OCI-LY1 (cell line): ENCODE results near the gene EIF2B2.

Experiments
- H2AFZ ChIP-seq: fragments of 200-600 bp; sonication (generic), shearing (Covaris generic); 2 replicates; pipeline ENCODE4 v1.6.0; 2014; ENCODE audit warnings: antibody characterized with exemption, mild to moderate bottlenecking, low read length
- H3F3A ChIP-seq: fragments of 200-600 bp; sonication (generic), shearing (Covaris generic); 2 replicates; pipeline ENCODE4 v1.6.0; 2014; ENCODE audit warnings: mild to moderate bottlenecking, antibody characterized with exemption, low read length, moderate library complexity; ENCODE audit not compliant: insufficient read depth
- H3K27ac ChIP-seq: fragments of 200-600 bp; sonication (generic); 2 replicates; pipeline ENCODE4 v1.5.1; 2014; ENCODE audit warnings: low read length, mixed run types, mild to moderate bottlenecking, low read depth; ENCODE audit not compliant: poor library complexity, severe bottlenecking
- H3K27me3 ChIP-seq: fragments of 200-600 bp; sonication (generic); 2 replicates; pipeline ENCODE4 v1.6.0; 2014; ENCODE audit warnings: antibody characterized with exemption, mild to moderate bottlenecking, low read length, moderate library complexity; ENCODE audit not compliant: insufficient read depth
- H3K36me3 ChIP-seq: fragments of 200-600 bp; sonication (generic); 2 replicates; pipeline ENCODE4 v1.6.1; 2014; ENCODE audit warnings: mild to moderate bottlenecking, antibody characterized with exemption, low read length, moderate library complexity, mixed read lengths; ENCODE audit not compliant: insufficient read depth
- H3K4me1 ChIP-seq: fragments of 200-600 bp; sonication (generic); 2 replicates; pipeline ENCODE4 v1.5.1; 2014; ENCODE audit warnings: mild to moderate bottlenecking, low read length, moderate library complexity; ENCODE audit not compliant: insufficient read depth, severe bottlenecking
- H3K4me2 ChIP-seq: fragments of 200-600 bp; sonication (generic), shearing (Covaris generic); 2 replicates; pipeline ENCODE4 v1.6.1; 2014; ENCODE audit warnings: low read length
- H3K4me3 ChIP-seq: fragments of 200-600 bp; sonication (generic); 2 replicates; pipeline ENCODE4 v1.5.1; 2014; ENCODE audit warnings: low read length, low read depth, mild to moderate bottlenecking, mixed read lengths; ENCODE audit not compliant: poor library complexity, severe bottlenecking
- H3K79me2 ChIP-seq: fragments of 200-600 bp; shearing (Covaris generic); 2 replicates; pipeline ENCODE4 v1.6.1; 2016; ENCODE audit warnings: mixed run types, low read length, mixed read lengths; ENCODE audit not compliant: insufficient read depth
- H3K9ac ChIP-seq: fragments of 200-600 bp; sonication (generic), shearing (Covaris generic); 2 replicates; pipeline ENCODE4 v1.6.1; 2014; ENCODE audit warnings: mild to moderate bottlenecking, low read length, mixed read lengths
- H3K9me2 ChIP-seq: fragments of 200-600 bp; sonication (generic), shearing (Covaris generic); 2 replicates; pipeline ENCODE4 v1.6.1; 2014; ENCODE audit warnings: low read depth, mild to moderate bottlenecking, low read length, mixed read lengths
- H3K9me3 ChIP-seq: fragments of 200-600 bp; shearing (Covaris generic); 2 replicates; pipeline ENCODE4 v1.6.1; 2014; ENCODE audit warnings: low read length, mixed read lengths
- H4K20me1 ChIP-seq: fragments of 200-600 bp; sonication (generic), shearing (Covaris generic); 2 replicates; pipeline ENCODE4 v1.6.0; 2016; ENCODE audit warnings: mild to moderate bottlenecking, low read length; ENCODE audit not compliant: insufficient read depth
- EZH2 ChIP-seq: fragments of 200-600 bp; sonication (generic), shearing (Covaris generic); IDR thresholded peaks from 2 replicates; pipeline ENCODE4 v1.8.0; 2017; ENCODE audit warnings: borderline replicate concordance, mixed run types, mild to moderate bottlenecking, antibody characterized with exemption, low read length, moderate library complexity, mixed read lengths
- TF ChIP-seq, protein P1 (sequence below): fragments of 200-600 bp; sonication (generic), shearing (Covaris generic); IDR thresholded peaks from 2 replicates; pipeline ENCODE4 v1.5.1; 2017; ENCODE audit warnings: mild to moderate bottlenecking, antibody characterized with exemption, low read length, moderate library complexity, mixed read lengths

The EIF2B2 gene

DNA sequence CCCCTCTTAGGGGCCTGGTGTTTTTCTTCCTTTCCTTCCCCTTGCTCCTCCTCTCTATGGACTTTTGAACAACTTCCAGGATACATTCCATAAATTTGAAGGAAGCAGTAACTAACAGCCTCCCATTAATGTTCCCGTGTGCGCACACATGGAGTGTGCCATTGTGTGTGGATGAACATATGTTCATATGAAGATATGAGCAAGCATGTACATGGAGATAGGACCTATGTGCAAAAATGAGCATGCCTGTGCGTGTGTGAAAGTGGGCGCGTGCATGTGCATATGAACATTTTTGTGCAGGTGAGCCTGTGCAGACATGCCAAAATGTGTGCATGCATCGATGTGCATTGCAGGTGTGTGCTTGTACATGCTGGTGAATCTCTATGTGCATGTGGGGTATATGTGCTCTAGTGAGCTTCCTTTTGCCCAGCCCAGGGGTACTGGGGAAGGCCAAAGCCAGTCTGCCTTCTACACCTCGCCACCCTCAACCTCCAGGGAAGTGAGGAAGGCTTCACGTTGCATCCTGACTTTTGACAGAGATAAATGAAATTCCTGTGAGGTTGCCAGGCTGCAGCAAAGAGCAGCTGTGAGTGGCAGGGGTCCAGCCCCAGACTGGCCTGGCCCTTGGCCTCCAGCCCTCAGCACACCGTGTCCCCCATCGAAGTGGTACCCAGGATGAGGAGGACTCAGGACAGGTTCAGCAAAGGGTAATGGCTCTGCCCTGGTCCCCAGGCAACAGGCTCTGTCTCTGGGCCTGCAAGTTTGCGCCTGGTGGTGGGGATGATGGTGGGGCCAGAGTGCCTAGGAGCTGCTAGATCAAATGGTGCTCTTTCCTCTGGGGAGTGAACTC, 26.2 kb upstream of the EIF2B2 start:
- H3K4me1 ChIP-seq: no peaks in the 10 kb centered on the region
- no peak for TF ChIP-seq EZH2
- TF ChIP-seq, protein P1, sequence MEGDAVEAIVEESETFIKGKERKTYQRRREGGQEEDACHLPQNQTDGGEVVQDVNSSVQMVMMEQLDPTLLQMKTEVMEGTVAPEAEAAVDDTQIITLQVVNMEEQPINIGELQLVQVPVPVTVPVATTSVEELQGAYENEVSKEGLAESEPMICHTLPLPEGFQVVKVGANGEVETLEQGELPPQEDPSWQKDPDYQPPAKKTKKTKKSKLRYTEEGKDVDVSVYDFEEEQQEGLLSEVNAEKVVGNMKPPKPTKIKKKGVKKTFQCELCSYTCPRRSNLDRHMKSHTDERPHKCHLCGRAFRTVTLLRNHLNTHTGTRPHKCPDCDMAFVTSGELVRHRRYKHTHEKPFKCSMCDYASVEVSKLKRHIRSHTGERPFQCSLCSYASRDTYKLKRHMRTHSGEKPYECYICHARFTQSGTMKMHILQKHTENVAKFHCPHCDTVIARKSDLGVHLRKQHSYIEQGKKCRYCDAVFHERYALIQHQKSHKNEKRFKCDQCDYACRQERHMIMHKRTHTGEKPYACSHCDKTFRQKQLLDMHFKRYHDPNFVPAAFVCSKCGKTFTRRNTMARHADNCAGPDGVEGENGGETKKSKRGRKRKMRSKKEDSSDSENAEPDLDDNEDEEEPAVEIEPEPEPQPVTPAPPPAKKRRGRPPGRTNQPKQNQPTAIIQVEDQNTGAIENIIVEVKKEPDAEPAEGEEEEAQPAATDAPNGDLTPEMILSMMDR: no peak
- H3K9me3 ChIP-seq: no peaks in the 10 kb centered on the region
- H3K79me2 ChIP-seq: no peaks in the 10 kb centered on the region
- no peaks in the 10 kb centered on the region for H3K9me2 ChIP-seq
- no peak overlapping the region for H2AFZ ChIP-seq
- no peaks in the 10 kb centered on the region for H4K20me1 ChIP-seq
- H3K4me3 ChIP-seq: no peak overlapping the region
- peaks cover 6% of the 10 kb centered on the region; the same call in 1 of the 2 replicates for H3K27me3 ChIP-seq
- no peak overlapping the region for H3K4me2 ChIP-seq
- H3K9ac ChIP-seq: no peak overlapping the region
- no peak overlapping the region for H3K27ac ChIP-seq
- H3K36me3 ChIP-seq: no peaks in the 10 kb centered on the region
- H3F3A ChIP-seq: no peaks in the 10 kb centered on the region

DNA sequence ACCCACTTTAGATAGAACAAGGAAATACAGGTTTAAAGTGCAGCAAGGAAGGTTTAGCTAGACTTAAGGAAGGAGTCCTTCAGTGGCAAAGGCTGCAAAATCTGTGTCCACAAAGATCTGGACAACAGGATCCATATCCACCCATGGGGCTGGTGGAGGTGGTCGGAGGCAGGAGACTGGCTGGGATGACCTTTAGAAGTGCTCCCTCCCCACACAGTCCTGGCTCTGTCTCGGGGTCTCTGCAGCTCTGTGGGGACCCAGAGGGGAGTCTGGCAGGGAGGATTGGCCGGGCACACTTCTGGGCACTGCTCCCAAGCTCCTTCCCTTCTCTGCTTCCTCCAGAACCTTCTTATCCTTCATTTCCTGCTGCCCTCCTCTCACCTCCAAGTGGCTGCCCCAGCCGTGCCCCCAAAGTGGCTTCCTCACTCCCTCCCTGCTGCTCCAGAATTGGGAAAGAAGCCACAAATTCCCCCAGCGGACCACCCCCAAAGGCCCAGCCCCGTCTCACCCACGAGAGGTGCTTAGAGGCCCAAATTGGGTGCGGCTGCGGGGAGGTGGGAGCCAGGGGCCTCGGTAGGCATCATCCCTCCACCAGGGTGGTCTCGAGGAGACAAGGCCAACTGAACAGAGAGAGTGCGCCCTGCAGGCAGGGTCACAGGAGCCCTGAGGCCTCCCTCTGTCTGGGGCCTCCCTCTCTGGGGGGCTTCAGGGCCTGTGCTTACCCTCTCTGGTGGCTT, 25.4 kb upstream of the EIF2B2 start:
- Histone ChIP-seq H3K4me2 (no peak overlapping the region), H3K79me2 (no peaks in the 10 kb centered on the region), H4K20me1 (no peaks in the 10 kb centered on the region), H3K27ac (no peak overlapping the region), H3K36me3 (no peaks in the 10 kb centered on the region), H3F3A (no peaks in the 10 kb centered on the region), H3K9me2 (no peaks in the 10 kb centered on the region), H3K4me3 (no peak overlapping the region), H2AFZ (no peak overlapping the region), H3K4me1 (no peaks in the 10 kb centered on the region), H3K9me3 (no peaks in the 10 kb centered on the region), H3K9ac (no peak overlapping the region), H3K27me3 (peaks cover 6% of the 10 kb centered on the region; the same call in 1 of the 2 replicates)
- TF ChIP-seq, protein P1: no peak
- TF ChIP-seq EZH2: no peak

DNA sequence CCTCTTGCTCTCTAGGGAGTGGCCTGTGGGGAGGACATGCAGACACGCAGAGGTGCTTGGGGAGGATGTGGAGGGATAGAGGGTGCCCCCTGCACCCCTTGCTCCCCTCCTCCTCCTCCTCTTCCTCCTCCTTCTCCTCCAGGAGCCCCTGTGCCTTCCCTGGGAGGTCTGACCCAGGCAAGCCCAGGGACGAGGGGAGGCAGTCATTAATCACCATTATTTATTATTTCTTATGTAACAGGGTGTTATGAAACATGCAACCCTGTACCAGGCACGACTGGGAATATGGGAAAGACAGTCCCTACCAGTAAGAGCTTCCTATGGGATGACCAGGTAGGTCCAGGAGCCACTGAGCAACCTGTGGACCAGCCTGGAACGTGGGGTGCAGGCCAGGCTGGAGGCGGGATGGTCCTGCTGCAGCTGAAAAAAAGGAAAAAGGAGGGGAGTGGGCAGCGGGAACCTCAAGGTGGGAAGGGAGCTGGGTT, 24.8 kb upstream of the EIF2B2 start:
- H3K4me3 ChIP-seq: no peak overlapping the region
- peaks cover 6% of the 10 kb centered on the region; the same call in 1 of the 2 replicates for H3K27me3 ChIP-seq
- no peak overlapping the region for H2AFZ ChIP-seq
- H3K9me2 ChIP-seq: no peaks in the 10 kb centered on the region
- no peaks in the 10 kb centered on the region for H3K79me2 ChIP-seq
- H3K4me2 ChIP-seq: no peak overlapping the region
- no peaks in the 10 kb centered on the region for H3K4me1 ChIP-seq
- no peak overlapping the region for H3K9ac ChIP-seq
- no peaks in the 10 kb centered on the region for H3K36me3 ChIP-seq
- no peak for TF ChIP-seq EZH2
- TF ChIP-seq, protein P1: no peak
- H3K9me3 ChIP-seq: no peaks in the 10 kb centered on the region
- no peaks in the 10 kb centered on the region for H3F3A ChIP-seq
- no peak overlapping the region for H3K27ac ChIP-seq
- no peaks in the 10 kb centered on the region for H4K20me1 ChIP-seq
